Endothelial cell of umbilical vein (primary cell): ENCODE results near the gene ZFR2.

ENCODE experiments used
- EZH2 ChIP-seq: IDR thresholded peaks from 2 replicates; pipeline ENCODE4 v1.6.1; 2012; ENCODE audit warnings: borderline replicate concordance, low read depth, mild to moderate bottlenecking, moderate library complexity, low read length, inconsistent platforms; ENCODE audit not compliant: severe bottlenecking
- POLR2AphosphoS5 ChIP-seq: IDR thresholded peaks from 2 replicates; pipeline ENCODE4 v1.6.1; 2012; ENCODE audit warnings: low read depth, mild to moderate bottlenecking, control low read depth, low read length, moderate library complexity; ENCODE audit not compliant: insufficient read depth

DNA sequence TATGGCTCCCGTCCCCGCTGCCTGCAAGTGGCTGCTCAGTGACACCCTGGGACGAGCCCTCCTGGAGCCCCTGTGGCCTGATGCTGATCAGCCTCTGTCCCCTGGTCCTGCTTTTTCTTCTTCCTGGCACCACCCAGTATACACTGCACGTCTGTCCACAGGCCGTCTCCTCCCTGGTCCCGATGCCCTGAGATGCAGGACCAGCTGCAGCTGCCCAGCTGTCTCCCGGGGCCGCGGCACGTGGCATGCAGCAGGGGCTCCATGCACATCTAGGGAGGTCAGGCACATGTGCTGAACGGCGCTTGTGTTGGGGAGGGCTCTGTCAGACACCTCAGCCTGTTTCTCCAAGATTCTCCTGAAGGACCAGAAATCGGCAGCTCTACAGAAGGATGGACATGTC, 30.2 kb downstream of the ZFR2 start:
- TF ChIP-seq EZH2: no peak
- TF ChIP-seq POLR2AphosphoS5: no peak
